BLaER1 (cell line): ENCODE measurements around the gene OBSCN.

Experiments used
- H3K27ac ChIP-seq: shearing (Covaris generic); formaldehyde crosslinking; 2 replicates; pipeline ENCODE4 v1.8.1; 2022
- H3K27me3 ChIP-seq: shearing (Covaris generic); formaldehyde crosslinking; 2 replicates; pipeline ENCODE4 v1.8.1; 2022
- H3K36me3 ChIP-seq: shearing (Covaris generic); formaldehyde crosslinking; 2 replicates; pipeline ENCODE4 v1.8.1; 2022
- H3K4me1 ChIP-seq: shearing (Covaris generic); formaldehyde crosslinking; 2 replicates; pipeline ENCODE4 v1.8.1; 2022
- H3K4me2 ChIP-seq: shearing (Covaris generic); formaldehyde crosslinking; 2 replicates; pipeline ENCODE4 v1.8.1; 2022
- H3K4me3 ChIP-seq: shearing (Covaris generic); formaldehyde crosslinking; 2 replicates; pipeline ENCODE4 v1.8.1; 2022
- H3K9ac ChIP-seq: shearing (Covaris generic); formaldehyde crosslinking; 2 replicates; pipeline ENCODE4 v1.8.1; 2022
- H3K9me3 ChIP-seq: shearing (Covaris generic); formaldehyde crosslinking; 2 replicates; pipeline ENCODE4 v1.8.1; 2022
- H4K20me1 ChIP-seq: shearing (Covaris generic); formaldehyde crosslinking; 2 replicates; pipeline ENCODE4 v1.8.1; 2022
- Cebpa-rat ChIP-seq: shearing (Covaris generic); IDR thresholded peaks from 2 replicates; pipeline ENCODE4 v1.8.1; 2022

OBSCN gene

GRCh38 chr1:228348708-228349467 is 141.0 kb downstream of the OBSCN start:
- Histone ChIP-seq H3K4me3 (no peak overlapping the region), H3K27ac (no peak overlapping the region), H3K4me1 (no peaks in the 10 kb centered on the region), H4K20me1 (no peaks in the 10 kb centered on the region), H3K36me3 (peaks cover 24% of the 10 kb centered on the region), H3K4me2 (no peak overlapping the region), H3K27me3 (no peaks in the 10 kb centered on the region), H3K9ac (no peak overlapping the region), H3K9me3 (peaks cover 7% of the 10 kb centered on the region; the same call in 1 of the 2 replicates)
- TF ChIP-seq Cebpa-rat: no peak

- TF ChIP-seq Cebpa-rat: no peak
These were observed 141.9 kb downstream of the OBSCN start for GRCh38 chr1:228349701-228350171.

GRCh38 chr1:228350179-228350742 is 142.4 kb downstream of the OBSCN start:
- H3K9ac ChIP-seq: no peak overlapping the region
- no peaks in the 10 kb centered on the region for H3K4me1 ChIP-seq
- no peaks in the 10 kb centered on the region for H3K27me3 ChIP-seq
- no peak overlapping the region for H3K4me3 ChIP-seq
- H4K20me1 ChIP-seq: no peaks in the 10 kb centered on the region
- no peak overlapping the region for H3K27ac ChIP-seq
- H3K36me3 ChIP-seq: peaks cover 17% of the 10 kb centered on the region; the same call in 1 of the 2 replicates
- no peaks in the 10 kb centered on the region for H3K9me3 ChIP-seq
- no peak for TF ChIP-seq Cebpa-rat
- no peak overlapping the region for H3K4me2 ChIP-seq

More at GRCh38 chr1:228349701-228350171, 141.9 kb downstream of the OBSCN start:
- H3K27me3 ChIP-seq: no peaks in the 10 kb centered on the region
- no peaks in the 10 kb centered on the region for H4K20me1 ChIP-seq
- H3K4me2 ChIP-seq: no peak overlapping the region
- H3K9ac ChIP-seq: no peak overlapping the region
- no peak overlapping the region for H3K27ac ChIP-seq
- H3K4me1 ChIP-seq: no peaks in the 10 kb centered on the region
- peaks cover 4% of the 10 kb centered on the region; the same call in 1 of the 2 replicates for H3K9me3 ChIP-seq
- peaks cover 20% of the 10 kb centered on the region; the same call in 1 of the 2 replicates for H3K36me3 ChIP-seq
- no peak overlapping the region for H3K4me3 ChIP-seq

- Histone ChIP-seq H3K4me1 (no peaks in the 10 kb centered on the region), H4K20me1 (no peaks in the 10 kb centered on the region), H3K9ac (no peak overlapping the region), H3K36me3 (peaks cover 17% of the 10 kb centered on the region; the same call in 1 of the 2 replicates), H3K4me3 (no peak overlapping the region), H3K9me3 (no peaks in the 10 kb centered on the region), H3K4me2 (no peak overlapping the region), H3K27me3 (no peaks in the 10 kb centered on the region), H3K27ac (no peak overlapping the region)
- no peak for TF ChIP-seq Cebpa-rat
These were observed 143.3 kb downstream of the OBSCN start for GRCh38 chr1:228350831-228351781.

GRCh38 chr1:228351850-228352249 is 144.0 kb downstream of the OBSCN start:
- H3K27ac ChIP-seq: no peak overlapping the region

GRCh38 chr1:228352677-228353481 is 145.0 kb downstream of the OBSCN start:
- Histone ChIP-seq H3K36me3 (peaks cover 17% of the 10 kb centered on the region; the same call in 1 of the 2 replicates), H3K27ac (no peak overlapping the region), H3K27me3 (no peaks in the 10 kb centered on the region), H4K20me1 (no peaks in the 10 kb centered on the region), H3K4me3 (no peak overlapping the region), H3K4me2 (no peak overlapping the region), H3K9me3 (no peaks in the 10 kb centered on the region), H3K9ac (no peak overlapping the region), H3K4me1 (no peaks in the 10 kb centered on the region)
- TF ChIP-seq Cebpa-rat: no peak

More at GRCh38 chr1:228351850-228352249, 144.0 kb downstream of the OBSCN start:
- H3K9me3 ChIP-seq: no peaks in the 10 kb centered on the region
- no peak overlapping the region for H3K4me2 ChIP-seq
- no peaks in the 10 kb centered on the region for H3K4me1 ChIP-seq
- H3K36me3 ChIP-seq: peaks cover 17% of the 10 kb centered on the region; the same call in 1 of the 2 replicates
- no peaks in the 10 kb centered on the region for H4K20me1 ChIP-seq
- no peaks in the 10 kb centered on the region for H3K27me3 ChIP-seq
- no peak for TF ChIP-seq Cebpa-rat
- no peak overlapping the region for H3K9ac ChIP-seq
- no peak overlapping the region for H3K4me3 ChIP-seq

GRCh38 chr1:228353601-228354371 is 145.9 kb downstream of the OBSCN start:
- no peaks in the 10 kb centered on the region for H4K20me1 ChIP-seq
- no peak for TF ChIP-seq Cebpa-rat
- H3K27ac ChIP-seq: no peak overlapping the region
- no peak overlapping the region for H3K4me3 ChIP-seq
- H3K4me2 ChIP-seq: no peak overlapping the region
- no peaks in the 10 kb centered on the region for H3K4me1 ChIP-seq
- no peaks in the 10 kb centered on the region for H3K27me3 ChIP-seq
- no peak overlapping the region for H3K9ac ChIP-seq
- H3K9me3 ChIP-seq: no peaks in the 10 kb centered on the region
- H3K36me3 ChIP-seq: peaks cover 17% of the 10 kb centered on the region; the same call in 1 of the 2 replicates
